Gastroesophageal sphincter (tissue), 4 donors: Measurements from ENCODE around the gene PRKN. TPM values are rescaled to one million over a fixed set of nuclear protein-coding genes. Genes with fewer than 3 reads are reported as not detected.
A peak's percentile ranks its signal among the peaks of the same experiment; 100 is the strongest.

ENCODE experiments used
- ATAC-seq: fragments of 150-250 bp; one replicate; pipeline ENCODE4 v1.9.1; 2016; ENCODE audit warnings: mild to moderate bottlenecking, moderate library complexity
- H3K27ac ChIP-seq, 4 donors: fragments of 200-600 bp; sonication (generic) in 3 of 4; 1 replicate in 3 of 4; 2 replicates in 1 of 4; pipeline ENCODE4 v1.5.1; 2016 to 2019
- H3K27me3 ChIP-seq: fragments of 200-600 bp; sonication (generic); one replicate; pipeline ENCODE4 v1.5.1; 2019
- H3K36me3 ChIP-seq, 2 donors: fragments of 200-600 bp; sonication (generic); one replicate each; pipeline ENCODE4 v1.5.1; 2019; ENCODE audit warnings: control low read depth in 1 of 2
- H3K4me1 ChIP-seq, 3 donors: fragments of 200-600 bp; sonication (generic); 1 replicate in 2 of 3; 2 replicates in 1 of 3; pipeline ENCODE4 v1.5.1; 2016 to 2019; ENCODE audit warnings: control low read depth in 2 of 3
- H3K4me3 ChIP-seq, 2 donors: fragments of 200-600 bp; sonication (generic); one replicate each; pipeline ENCODE4 v1.5.1; 2019; ENCODE audit warnings: mild to moderate bottlenecking in 1 of 2, moderate library complexity in 1 of 2
- H3K9me3 ChIP-seq, 3 donors: fragments of 200-600 bp; sonication (generic); one replicate each; pipeline ENCODE4 v1.5.1; 2017 to 2019; ENCODE audit warnings: control low read depth in 2 of 3
- CTCF ChIP-seq, 4 experiments: fragments of 200-600 bp in 2 of 4; fragments of 450-650 bp in 2 of 4; sonication (generic) in 1 of 4; IDR thresholded peaks; one replicate each; pipeline ENCODE4 v1.5.1; 2017 to 2019; ENCODE audit warnings: antibody characterized with exemption in 4 of 4, mild to moderate bottlenecking in 2 of 4, moderate library complexity in 2 of 4
- EP300 ChIP-seq: sonication (generic); formaldehyde crosslinking; IDR thresholded peaks from one replicate; pipeline ENCODE4 v1.6.1; 2017; ENCODE audit warnings: antibody characterized with exemption, mild to moderate bottlenecking
- POLR2A ChIP-seq, 2 donors: fragments of 450-650 bp; IDR thresholded peaks; one replicate each; pipeline ENCODE4 v1.6.1; 2017; ENCODE audit warnings: antibody characterized with exemption in 2 of 2, mild to moderate bottlenecking in 2 of 2, moderate library complexity in 1 of 2
- POLR2AphosphoS5 ChIP-seq: sonication (generic); formaldehyde crosslinking; IDR thresholded peaks from one replicate; pipeline ENCODE4 v1.6.1; 2017; ENCODE audit warnings: antibody characterized with exemption
- WGBS, 2 donors: methylation state at CpG; one replicate each; pipeline ENCODE4 v1.1.5; 2018; ENCODE audit warnings: low coverage in 1 of 2; 5-methylcytosine and 5-hydroxymethylcytosine counted together
- total RNA-seq, 4 donors: library from RNA; depleted of rRNA; stranded (reverse); fragments of >200 nt; gene quantifications; one replicate each; pipeline ENCODE4 v1.1.0, GENCODE V29; 2016

PRKN gene
- total RNA-seq, 4 donors from 2014 or later, result 8.4 to 58.6 (median 25.8) TPM

GRCh38 chr6:162165479-162165878 lies 562.1 kb downstream of the PRKN start:
- ATAC-seq, result no peak
- Histone ChIP-seq H3K4me3 (no peak overlapping the region), H3K27ac (no peak overlapping the region), H3K9me3 (no peaks in the 10 kb centered on the region), H3K27me3 (no peaks in the 10 kb centered on the region), H3K4me1 (no peaks in the 10 kb centered on the region), H3K36me3 (no peaks in the 10 kb centered on the region)
- TF ChIP-seq EP300 (no peak), CTCF (IDR thresholded peaks at IDR 0.05) (no peak), POLR2AphosphoS5 (no peak), POLR2A (IDR thresholded peaks at IDR 0.05) (no peak)
- WGBS, 2 donors, result 82 to 90% methylated on average over 6 to 7 of the region's 9 CpGs

GRCh38 chr6:162157167-162157870 lies 570.2 kb downstream of the PRKN start:
- 14 to 22% methylated on average over 3 of the region's 3 CpGs for WGBS, 2 donors
- Histone ChIP-seq H3K36me3 (peaks cover 0 to 4% of the 10 kb centered on the region in 2 donors), H3K9me3 (peaks cover 0 to 6% (median 0%) of the 10 kb centered on the region in 3 donors), H3K4me3 (peak overlapping the region in 1 of 2 donors; percentile 17), H3K27ac (no peak overlapping the region), H3K27me3 (no peaks in the 10 kb centered on the region), H3K4me1 (peaks cover 0 to 12% (median 0%) of the 10 kb centered on the region in 3 donors)
- no peak for TF ChIP-seq POLR2A (IDR thresholded peaks at IDR 0.05)
- TF ChIP-seq POLR2AphosphoS5, result no peak
- TF ChIP-seq CTCF (IDR thresholded peaks at IDR 0.05), result no peak
- TF ChIP-seq EP300, result no peak
- ATAC-seq, result no peak

GRCh38 chr6:162156146-162156545 lies 571.4 kb downstream of the PRKN start:
- no peak for ATAC-seq
- no peak for TF ChIP-seq CTCF (IDR thresholded peaks at IDR 0.05)
- no peak for TF ChIP-seq POLR2A (IDR thresholded peaks at IDR 0.05)
- TF ChIP-seq EP300, result no peak
- no peak for TF ChIP-seq POLR2AphosphoS5
- 77 to 100% methylated on average over 1 to 2 of the region's 2 CpGs for WGBS, 2 donors
- H3K36me3 ChIP-seq, result peaks cover 0 to 4% of the 10 kb centered on the region in 2 donors
- no peak overlapping the region for H3K27ac ChIP-seq
- H3K4me1 ChIP-seq, result peaks cover 0 to 12% (median 0%) of the 10 kb centered on the region in 3 donors
- peaks cover 0 to 6% (median 0%) of the 10 kb centered on the region in 3 donors for H3K9me3 ChIP-seq
- no peak overlapping the region for H3K4me3 ChIP-seq
- no peaks in the 10 kb centered on the region for H3K27me3 ChIP-seq

GRCh38 chr6:162154930-162155329 lies 572.6 kb downstream of the PRKN start:
- Histone ChIP-seq H3K9me3 (peaks cover 0 to 6% (median 0%) of the 10 kb centered on the region in 3 donors), H3K27me3 (no peaks in the 10 kb centered on the region), H3K4me1 (peaks cover 0 to 12% (median 0%) of the 10 kb centered on the region in 3 donors), H3K36me3 (peaks cover 0 to 4% of the 10 kb centered on the region in 2 donors), H3K27ac (no peak overlapping the region), H3K4me3 (no peak overlapping the region)
- no peak for ATAC-seq
- TF ChIP-seq EP300 (no peak), CTCF (IDR thresholded peaks at IDR 0.05) (no peak), POLR2A (IDR thresholded peaks at IDR 0.05) (no peak), POLR2AphosphoS5 (no peak)

- 60% methylated on average over 1 of the region's 4 CpGs; no CpG with 5 or more reads in 1 of the 2 donors for WGBS, 2 donors
- Histone ChIP-seq H3K27me3 (no peaks in the 10 kb centered on the region), H3K27ac (no peak overlapping the region), H3K4me1 (peaks cover 0 to 12% (median 0%) of the 10 kb centered on the region in 3 donors), H3K36me3 (peaks cover 0 to 4% of the 10 kb centered on the region in 2 donors), H3K9me3 (peaks cover 0 to 6% (median 0%) of the 10 kb centered on the region in 3 donors), H3K4me3 (no peak overlapping the region)
- no peak for ATAC-seq
- TF ChIP-seq CTCF (IDR thresholded peaks at IDR 0.05) (no peak), POLR2AphosphoS5 (no peak)
Measured at GRCh38 chr6:162154001-162154400, 573.6 kb downstream of the PRKN start.
